Measurements from ENCODE around the gene NHERF1.

- TF ChIP-seq CTCF (IDR thresholded peaks at IDR 0.05; ENCODE audit: insufficient read depth, low read length, poor library complexity, severe bottlenecking): no peak
- TF ChIP-seq EZH2phosphoT487 (conservative IDR thresholded peaks at IDR 0.05; ENCODE audit: low read length): no peak
Observed at GRCh38 chr17:74737299-74738050, 11.0 kb upstream of the NHERF1 start.
